ENCODE data around the gene STX16.

Gene STX16

DNA sequence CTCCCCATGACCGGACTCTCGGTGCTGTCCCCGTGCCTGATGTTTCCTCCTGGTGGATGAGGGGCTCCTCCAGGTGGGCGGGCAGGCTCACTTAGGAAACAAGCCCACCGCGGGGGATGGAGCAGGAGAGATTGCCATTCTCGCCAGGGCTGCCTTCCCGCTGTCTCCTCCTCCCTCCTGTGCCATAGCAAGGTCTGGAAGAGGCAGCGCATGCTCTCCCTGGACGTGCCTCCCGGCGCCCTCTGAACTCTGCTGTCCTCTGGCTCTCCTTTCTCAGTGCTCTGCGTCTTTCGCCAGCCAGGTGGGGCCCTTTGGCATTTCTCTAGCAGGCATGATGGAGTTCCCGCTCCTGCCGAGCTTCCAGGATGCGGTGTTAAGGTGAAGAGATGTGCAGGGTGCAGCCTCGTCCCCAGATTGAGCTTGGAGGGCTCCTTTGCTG, 24.1 kb downstream of the STX16 start:
- DNase-seq (ENCODE audit: low read depth in 2 of 3, low spot score in 1 of 3), result no peak

DNA sequence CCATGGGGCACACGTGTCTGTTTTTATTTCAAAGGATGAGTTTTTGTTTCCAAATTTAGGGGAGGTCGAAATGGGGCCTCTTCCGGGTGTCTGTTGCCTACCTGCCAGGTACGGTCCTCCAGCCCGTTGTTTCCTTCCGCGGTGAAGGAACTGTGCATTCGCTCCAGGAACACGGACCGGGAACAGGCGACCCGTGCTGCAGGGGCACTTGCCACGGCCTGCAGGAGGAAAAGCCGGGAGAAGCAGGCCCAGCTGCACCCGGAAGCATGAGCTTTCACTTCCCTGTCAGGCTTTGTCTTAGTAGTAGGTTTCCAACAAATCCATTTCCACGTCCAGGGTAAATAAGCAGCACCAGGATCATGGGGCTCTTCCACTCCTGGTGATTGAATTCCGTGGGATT, 24.6 kb downstream of the STX16 start:
- no peak for DNase-seq (ENCODE audit: low read depth in 2 of 3, low spot score in 1 of 3)

DNA sequence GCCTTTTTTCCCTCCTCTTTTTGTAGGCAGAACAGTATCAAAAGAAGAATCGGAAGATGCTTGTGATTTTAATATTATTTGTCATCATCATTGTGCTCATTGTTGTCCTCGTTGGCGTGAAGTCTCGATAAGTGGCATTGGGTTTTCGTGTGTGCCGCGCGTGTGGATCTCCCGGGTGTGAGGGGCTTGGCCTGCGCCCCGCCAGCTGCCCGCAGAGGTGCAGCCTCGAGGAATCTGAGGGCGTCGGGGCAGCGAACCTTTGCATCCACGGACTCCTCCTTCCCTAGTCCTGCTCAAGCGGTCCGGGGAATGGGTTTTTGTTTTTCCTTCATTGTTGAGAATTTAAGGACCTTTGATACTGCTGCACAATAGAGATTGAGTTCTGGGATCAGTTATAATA, 25.1 kb downstream of the STX16 start:
- DNase-seq (ENCODE audit: low read depth in 2 of 3, low spot score in 1 of 3), result no peak

DNA sequence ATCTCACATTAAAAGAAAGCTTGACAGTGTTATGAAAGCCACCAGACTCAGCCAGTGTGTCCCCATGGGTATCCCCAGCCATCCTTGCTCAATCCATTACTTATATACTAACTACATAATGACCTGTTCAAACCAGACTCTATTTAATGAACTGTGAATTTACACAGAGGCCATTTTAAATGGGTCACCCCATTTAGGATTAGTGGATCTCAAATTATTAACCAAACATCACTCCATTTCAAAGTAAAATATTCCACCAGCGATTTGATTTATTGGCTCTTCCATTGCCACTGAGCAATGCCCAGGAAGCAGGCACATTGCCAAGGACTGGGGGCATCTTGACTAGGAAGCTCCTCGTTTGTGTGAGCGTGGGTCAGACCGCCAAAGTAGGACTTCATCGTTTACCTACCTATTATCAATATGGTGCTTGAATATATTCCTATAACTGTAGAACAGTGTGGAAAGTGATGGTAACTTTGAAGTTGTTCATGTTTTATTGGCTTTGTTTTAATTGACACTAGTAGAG, 26.1 kb downstream of the STX16 start:
- DNase-seq (ENCODE audit: low read depth in 2 of 3, low spot score in 1 of 3), result no peak

DNA sequence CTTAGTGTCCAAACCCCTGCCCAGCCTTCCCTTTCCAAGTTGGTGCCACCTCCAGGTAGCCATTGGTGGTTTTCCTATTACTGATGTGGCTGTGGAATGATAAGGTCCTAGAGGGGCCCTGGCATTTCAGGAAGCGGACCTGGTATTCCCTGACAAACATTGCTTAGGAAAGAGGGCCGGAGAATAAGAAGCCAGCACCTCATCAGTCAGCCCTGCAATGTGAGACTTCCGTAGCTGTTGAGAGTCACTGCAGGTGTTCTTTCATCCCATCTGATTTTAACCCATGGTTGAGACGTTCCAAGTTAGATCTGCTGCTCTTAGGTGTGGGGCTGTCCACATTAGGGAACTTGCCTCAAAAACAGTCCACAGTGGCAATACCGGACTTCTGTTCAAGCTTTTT, 26.7 kb downstream of the STX16 start:
- no peak for DNase-seq (ENCODE audit: low read depth in 2 of 3, low spot score in 1 of 3)

DNA sequence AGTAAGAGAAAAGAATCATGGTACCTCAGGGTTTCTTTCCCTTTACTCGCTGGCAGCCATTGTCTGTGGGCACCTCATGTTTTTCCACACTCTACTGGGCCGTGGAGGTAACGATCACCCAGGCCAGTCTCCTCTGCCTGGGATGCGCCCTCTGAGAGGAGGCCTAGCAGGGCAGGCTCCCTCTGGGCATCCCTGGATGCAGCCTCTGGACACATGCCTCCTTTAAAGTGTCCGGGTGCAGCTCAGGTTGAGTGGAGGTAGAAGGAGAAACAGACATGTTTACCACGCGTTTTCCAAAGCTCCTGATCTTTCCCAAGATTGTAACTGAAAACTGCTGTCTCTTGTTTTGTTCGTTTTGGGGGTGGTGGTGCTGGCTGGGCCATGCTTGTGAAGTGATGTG, 27.7 kb downstream of the STX16 start:
- no peak for DNase-seq (ENCODE audit: low read depth in 2 of 3, low spot score in 1 of 3)

DNA sequence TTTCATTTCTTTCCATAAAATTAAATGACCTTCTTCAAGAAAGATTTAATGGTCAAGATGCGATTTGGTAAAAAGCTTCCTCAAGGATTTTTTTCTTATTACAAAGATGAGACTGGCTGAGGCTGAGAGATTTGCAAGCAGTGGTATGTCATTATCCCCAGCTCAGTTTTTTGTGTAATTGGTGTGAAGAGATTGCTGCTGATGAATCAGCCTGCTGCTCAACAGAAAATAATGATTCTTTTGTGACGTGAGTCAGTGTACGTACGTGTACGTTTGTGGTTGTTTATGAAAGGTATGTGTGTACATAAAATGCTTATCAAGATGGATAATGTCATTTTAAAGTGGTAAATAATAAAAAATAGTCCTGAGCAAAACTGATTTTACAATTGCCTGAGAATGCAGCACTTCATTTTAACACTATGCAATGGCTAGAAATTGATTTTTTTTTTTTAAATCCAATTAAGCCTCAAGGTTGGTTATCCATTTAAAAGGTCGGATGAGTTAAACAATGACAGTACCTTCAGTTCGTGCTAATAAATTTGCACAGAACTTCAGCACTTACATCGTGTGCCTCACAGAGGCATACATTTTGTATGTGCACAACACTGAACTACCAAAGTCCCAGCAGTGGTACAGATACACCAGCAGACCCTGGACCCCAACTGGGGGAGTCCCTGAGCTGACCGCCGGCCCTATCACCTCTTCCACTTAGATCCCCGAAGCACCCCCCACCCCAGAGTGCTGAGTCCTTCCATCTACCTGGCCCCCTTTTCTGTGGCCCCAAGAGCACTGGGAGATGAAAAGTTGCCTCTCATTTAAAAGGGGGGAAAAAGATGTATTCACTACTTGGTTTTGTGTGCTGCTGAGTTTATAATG, 31.8 kb downstream of the STX16 start:
- DNase-seq (ENCODE audit: low read depth in 2 of 3, low spot score in 1 of 3), result no peak

DNA sequence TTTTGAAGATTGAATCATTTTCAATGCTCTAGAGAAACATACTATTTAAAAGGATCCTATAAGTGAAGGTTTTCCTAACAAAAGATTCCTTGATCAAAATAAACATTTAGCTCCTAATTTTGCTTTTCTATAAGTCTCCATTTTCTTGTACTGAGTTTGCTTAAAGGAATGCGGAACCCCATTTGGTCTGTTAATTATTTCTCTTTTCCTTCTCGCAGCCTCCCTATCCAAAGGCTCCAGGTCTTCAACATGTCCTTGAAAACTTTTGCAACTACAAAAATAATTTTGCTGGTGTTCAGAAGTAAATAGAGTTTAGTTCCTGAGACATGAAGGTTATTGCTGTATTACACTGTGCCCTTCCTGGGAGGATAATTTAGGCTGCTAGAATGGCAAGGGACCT, 33.2 kb downstream of the STX16 start:
- no peak for DNase-seq (ENCODE audit: low read depth in 2 of 3, low spot score in 1 of 3)

DNA sequence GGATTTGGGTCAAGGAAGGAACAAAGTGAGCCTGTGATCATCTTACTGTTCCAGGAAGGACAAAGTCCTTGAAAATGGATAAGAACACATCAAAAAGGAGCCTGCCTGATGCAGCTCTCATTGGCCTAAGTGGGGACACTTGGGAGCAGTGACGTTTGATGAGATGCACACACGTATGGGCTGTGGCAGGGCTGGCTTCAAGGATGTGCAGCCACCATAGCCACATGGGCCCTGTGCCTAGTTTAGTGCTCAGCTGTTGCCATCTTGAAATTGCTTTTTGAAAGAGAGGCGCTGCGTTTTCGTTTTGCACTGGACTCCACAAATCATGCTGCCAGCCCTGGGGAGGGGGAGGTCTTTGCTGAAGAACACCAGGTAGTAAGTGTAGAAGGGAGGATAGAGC, 34.9 kb downstream of the STX16 start:
- no peak for DNase-seq (ENCODE audit: low read depth in 2 of 3, low spot score in 1 of 3)

DNA sequence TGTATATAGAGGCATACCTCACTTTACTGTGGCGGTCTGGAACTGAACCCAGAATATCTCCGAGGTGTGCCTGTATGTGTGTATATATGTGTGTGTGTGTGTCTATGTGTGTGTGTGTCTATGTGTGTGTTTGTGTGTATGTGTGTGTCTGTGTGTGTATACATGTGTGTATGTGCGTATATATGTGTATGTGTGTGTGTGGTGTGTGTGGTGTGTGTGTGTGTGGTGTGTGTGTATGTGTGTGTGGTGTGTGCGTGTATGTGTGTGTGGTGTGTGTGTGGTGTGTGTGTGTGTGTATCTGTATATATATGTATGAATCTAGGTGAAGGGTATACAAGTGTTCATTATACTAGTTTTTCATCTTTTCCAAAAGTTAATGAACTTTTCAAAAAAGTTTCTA, 37.3 kb downstream of the STX16 start:
- DNase-seq (ENCODE audit: low read depth in 2 of 3, low spot score in 1 of 3), result no peak

DNA sequence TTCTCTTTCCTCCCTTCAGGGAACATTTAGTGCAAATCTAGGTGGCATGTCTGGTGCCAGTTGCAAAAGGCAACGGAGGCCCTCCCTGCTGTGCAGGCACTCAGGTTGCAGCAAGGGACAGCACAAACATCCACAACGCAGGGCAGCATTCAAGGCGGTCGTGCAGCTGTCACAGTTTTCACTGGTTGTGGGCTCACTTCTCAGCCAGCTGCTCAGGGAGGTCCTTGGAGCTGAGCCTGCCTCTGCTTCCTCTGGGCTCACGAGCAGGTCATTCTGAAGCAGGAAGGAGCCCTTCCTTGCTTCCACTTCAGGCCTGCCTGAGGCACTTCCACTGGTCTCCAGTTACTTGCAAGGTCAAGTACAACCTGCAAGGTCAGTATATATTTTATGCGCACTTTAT, 37.8 kb downstream of the STX16 start:
- no peak for DNase-seq (ENCODE audit: low read depth in 2 of 3, low spot score in 1 of 3)

DNA sequence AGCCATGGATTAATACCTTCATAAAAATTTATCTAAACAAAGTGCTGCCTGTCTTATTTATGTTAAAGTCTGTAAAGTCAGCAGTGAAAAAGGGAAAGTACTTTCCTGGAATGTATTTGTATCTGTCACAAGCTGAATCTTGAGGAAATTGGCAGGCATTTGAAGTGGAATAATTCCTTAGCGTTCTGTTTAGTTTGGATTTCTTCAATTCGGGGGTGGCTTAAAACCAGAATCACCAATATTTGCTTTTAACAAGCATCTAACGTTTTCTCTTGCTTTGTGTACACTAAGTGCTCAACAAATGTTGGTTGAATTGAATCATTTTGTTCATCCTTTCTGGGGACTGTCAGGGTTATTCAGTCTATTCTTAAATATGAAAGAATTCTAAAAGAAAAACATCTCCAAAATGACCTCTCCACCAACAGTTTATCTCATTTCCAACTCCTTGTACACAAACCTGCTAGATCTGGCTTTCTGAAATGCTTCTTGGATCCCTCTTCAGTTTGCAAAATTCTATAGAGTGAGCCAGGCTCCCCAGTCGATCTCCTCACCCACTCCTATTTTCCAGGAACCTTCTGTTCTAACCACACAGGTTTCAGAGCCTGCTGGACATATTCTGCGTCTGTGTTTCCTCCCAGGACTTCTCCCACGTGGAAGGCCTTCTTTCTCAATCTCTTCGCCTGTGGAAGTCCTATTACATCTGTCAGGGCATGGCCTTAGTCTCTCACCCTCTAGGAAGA, 39.5 kb downstream of the STX16 start:
- no peak for DNase-seq (ENCODE audit: low read depth in 2 of 3, low spot score in 1 of 3)

DNA sequence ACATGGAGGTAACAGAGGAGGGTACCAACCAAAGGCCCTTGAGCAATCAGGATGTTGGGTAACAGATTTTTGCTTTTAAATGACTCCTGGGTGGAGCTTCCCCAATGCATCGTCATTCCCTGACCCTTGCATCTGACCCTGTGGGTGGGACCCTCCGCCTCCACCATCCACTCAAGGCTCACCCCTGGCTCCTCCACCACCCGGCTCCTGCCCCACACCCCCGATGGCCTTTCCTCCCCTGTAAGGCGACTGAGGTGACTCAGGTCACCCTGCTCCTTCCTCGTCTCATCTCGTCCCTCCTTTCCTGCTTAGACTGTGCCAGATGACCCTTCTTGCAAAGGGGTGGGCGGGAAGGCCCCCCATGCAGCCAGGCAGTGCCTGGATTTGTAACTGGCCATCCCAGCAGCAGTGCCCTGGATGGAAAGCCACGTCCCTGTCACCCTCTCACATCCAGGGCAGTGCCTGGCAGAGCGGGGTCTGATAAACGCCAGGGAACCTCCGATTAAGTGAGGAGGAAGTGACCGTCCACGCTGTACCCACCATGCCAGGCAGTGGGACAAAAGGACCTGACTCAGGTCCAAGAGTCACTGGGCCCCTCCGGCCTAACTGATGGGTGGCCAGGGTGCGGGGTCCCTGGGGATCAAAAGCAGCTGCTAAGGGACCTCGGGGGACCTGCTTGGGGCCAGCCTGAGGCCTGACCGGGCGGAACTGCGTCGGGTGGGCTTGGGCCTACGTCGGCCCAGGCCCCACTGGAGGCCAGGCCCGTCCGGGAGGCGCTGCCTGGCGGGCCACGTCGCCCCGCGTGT, 40.9 kb downstream of the STX16 start:
- DNase-seq (ENCODE audit: low read depth in 2 of 3, low spot score in 1 of 3), result no peak

DNA sequence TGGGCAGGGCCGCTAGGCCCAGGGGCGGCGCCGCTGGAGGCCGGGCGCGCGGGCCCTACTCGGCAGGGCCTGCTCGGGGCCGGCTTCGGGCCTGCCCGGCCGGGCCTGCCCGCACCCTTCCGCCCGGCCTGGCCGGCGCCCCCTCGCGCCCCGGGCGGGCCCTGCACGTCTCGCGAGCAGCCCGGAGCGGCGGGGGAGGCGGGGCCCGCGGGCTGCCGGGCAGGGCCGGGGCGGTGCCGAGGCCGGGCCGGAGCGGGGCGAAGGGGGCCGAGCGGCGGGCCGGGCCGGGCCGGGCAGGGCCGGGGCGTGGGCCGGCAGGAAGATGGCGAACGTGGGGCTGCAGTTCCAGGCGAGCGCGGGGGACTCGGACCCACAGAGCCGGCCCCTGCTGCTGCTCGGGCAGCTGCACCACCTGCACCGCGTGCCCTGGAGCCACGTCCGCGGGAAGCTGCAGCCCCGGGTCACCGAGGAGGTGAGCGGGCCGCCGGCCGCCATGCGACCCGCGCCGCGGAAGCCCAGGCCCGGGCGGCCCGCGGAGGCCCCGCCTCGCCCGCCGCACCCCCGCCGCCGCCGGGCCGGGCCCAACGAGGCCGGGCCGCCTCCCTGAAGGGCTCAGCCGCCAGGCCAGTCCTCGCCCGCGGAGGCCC, 41.6 kb downstream of the STX16 start, which contains the start of gene NPEPL1:
Gene NPEPL1 (plus strand): TSS at position 222 of the 647 bp plus-strand sequence. CDS start 101 bp downstream, at position 323.
- DNase-seq (ENCODE audit: low read depth in 2 of 3, low spot score in 1 of 3), result peak; percentile 31 to 67 (median 36)

DNA sequence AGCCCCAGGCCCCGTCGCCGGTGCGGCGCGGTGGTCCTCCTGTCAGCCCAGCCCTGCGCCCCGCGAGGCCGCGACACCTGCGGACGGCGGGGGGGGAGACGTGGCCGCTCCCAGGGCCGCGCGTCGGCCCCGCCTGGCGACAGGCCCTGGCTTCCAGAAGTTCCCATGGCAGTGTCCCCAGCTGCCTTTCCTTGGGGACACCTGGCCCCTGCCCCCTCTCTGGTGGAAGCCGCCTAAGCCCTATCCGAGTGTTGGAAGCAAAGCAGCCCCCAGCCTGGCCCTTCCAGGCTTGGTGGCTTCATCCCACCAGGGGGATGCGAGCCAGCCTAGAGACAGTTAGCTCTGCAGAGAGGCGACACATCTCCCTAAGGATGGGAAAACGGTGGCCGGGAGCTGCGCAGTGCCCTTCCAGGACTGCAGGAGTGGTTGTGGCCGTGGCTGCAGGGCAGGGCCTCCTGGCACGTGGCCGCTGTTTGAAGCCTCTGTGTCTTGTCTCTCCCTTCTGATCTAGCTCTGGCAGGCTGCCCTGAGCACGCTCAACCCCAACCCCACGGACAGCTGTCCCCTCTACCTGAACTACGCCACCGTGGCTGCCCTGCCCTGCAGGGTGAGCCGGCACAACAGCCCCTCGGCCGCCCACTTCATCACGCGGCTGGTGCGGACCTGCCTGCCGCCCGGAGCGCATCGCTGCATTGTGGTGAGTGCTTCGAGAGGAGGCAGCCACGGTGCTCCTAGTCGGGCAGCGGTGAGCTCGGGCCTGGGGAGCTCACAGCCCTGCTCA, 42.3 kb downstream of the STX16 start:
- peak in 1 of 3 donors; percentile 14 for DNase-seq (ENCODE audit: low read depth in 2 of 3, low spot score in 1 of 3)

DNA sequence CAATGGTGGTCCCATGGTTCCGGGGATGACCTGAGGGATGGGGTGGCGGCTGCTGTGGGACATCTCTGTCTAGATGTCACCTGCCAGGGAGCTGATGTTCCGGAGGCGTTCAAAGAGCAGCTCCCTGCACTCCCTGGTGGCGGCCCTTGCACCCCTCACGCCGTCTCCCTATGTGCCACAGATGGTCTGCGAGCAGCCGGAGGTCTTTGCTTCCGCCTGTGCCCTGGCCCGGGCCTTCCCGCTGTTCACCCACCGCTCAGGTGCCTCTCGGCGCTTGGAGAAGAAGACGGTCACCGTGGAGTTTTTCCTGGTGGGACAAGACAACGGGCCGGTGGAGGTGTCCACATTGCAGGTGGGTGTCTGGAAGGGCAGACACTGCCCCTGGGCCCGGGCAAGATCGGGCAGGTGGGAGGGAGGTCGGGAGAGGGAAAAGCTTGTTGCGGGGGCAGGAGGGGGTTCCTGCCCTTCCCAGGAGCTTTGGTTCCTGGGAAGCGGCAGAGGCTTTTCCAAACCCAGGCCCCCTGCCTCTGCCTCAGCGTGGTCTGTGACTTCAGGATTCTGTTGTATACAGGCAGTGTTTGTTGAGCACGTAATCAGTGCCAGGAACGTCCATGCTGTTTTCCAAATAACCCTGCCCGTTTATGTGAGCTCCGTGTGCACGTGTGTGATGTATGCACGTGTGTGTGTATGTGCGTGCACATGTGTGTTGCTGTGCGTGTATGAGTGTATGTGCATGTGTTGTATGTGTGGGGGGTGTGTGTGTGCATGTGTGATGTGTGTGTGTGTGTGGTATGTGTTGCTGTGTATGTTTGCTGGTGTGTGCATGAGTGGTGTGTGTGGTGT, 43.4 kb downstream of the STX16 start:
- no peak for DNase-seq (ENCODE audit: low read depth in 2 of 3, low spot score in 1 of 3)

DNA sequence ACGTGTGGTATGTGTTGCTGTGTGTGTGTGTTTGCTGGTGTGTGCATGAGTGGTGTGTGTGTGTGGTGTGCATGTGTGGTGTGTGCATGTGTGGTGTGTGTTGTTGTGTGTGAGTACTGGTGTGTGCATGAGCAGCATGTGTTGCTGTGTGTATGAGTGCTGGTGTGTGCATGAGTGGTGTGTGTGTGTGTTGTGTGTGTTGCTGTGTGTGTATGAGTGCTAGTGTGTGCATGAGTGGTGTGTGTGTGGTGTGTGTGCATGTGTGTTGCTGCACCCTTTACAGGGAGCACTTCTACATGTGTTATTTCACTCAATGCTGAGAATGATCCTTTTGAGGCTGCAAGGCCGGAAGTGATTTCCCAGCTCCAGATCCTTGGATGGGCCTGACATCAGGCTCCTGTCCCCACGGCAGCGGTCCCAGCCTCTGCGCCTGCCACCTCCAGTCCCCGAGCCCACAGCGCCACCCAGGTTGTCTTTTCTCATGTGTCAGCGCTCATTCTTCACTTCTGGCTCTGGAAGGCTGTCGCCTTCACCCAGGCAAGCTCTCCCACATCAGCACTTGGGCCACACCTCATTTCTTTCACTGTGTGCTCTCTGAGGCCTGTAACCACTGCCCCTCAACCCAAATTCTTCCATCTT, 44.1 kb downstream of the STX16 start:
- DNase-seq (ENCODE audit: low read depth in 2 of 3, low spot score in 1 of 3), result no peak

DNA sequence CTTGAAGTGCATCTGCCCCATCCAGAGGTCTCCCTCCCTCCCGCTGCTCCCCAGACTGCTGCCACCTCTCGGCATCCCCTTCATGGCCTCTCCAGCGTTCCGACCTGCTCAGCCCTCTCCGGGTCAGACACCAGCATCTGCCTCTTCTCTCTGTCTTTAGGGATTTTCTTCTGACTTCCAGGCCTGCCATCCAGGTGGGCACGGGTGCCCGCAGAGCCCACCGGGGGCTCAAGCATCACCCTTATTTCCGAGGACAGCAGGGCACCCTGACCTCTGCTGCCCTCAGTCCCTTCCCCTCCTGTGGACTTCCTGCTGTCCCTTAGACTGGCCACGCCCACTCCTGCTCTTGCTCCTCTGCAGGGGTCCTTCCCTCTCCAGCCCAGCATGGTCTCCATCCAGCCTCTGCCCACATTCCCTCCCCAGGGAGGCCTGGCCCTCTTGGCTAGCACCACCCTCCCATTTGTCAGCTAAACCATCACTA, 44.9 kb downstream of the STX16 start:
- DNase-seq (ENCODE audit: low read depth in 2 of 3, low spot score in 1 of 3), result no peak

Measured in stimulated activated CD4-positive, alpha-beta T cell treated with anti-CD3 and anti-CD28 coated beads, Interleukin-12 subunit alpha, Interleukin-12 subunit beta, amount 100 ng/mL, for 48 hours (primary cell).